GM10266 (cell line): ENCODE results near the gene SRRM2.
A peak's percentile ranks its signal among the peaks of the same experiment; 100 is the strongest.

ENCODE experiments used
- DNase-seq: peaks from one replicate; pipeline ENCODE4 v3.0.0; 2012; ENCODE audit errors: extremely low spot score
- CTCF ChIP-seq: IDR thresholded peaks from 2 replicates; pipeline ENCODE4 v1.5.1; 2012; ENCODE audit warnings: mild to moderate bottlenecking, low read depth; ENCODE audit not compliant: control insufficient read depth, insufficient read depth; ENCODE audit errors: missing control alignments

The SRRM2 gene

GRCh38 chr16:2715519-2715918 lies 36.9 kb upstream of the SRRM2 start:
- no peak for TF ChIP-seq CTCF
- DNase-seq = peak; percentile 87

- DNase-seq = no peak
- TF ChIP-seq CTCF = no peak
Observed at GRCh38 chr16:2715966-2716885, 36.2 kb upstream of the SRRM2 start.

- no peak for TF ChIP-seq CTCF
- DNase-seq = no peak
Observed at GRCh38 chr16:2716948-2717347, 35.5 kb upstream of the SRRM2 start.

GRCh38 chr16:2717383-2718263 lies 34.8 kb upstream of the SRRM2 start:
- TF ChIP-seq CTCF = no peak
- DNase-seq = no peak

- DNase-seq = no peak
- no peak for TF ChIP-seq CTCF
Observed at GRCh38 chr16:2719328-2720063, 32.9 kb upstream of the SRRM2 start.

- DNase-seq = no peak
- no peak for TF ChIP-seq CTCF
Observed at GRCh38 chr16:2720064-2720457, 32.4 kb upstream of the SRRM2 start, which contains the start of gene PRSS27. PRSS27 (minus strand) TSS chr16:2720224; CDS start chr16:2720160, 64 bp downstream.
